Measurements from ENCODE around the gene VAPB.

GRCh38 chr20:58390659-58391035 is 1.6 kb downstream of the VAPB start:
- TF ChIP-seq CTCF (IDR thresholded peaks at IDR 0.05) (no peak), RELA (CRISPR knock-in tag; IDR thresholded peaks at IDR 0.05; ENCODE audit: borderline replicate concordance) (no peak)

Data from WTC11 (cell line).